ENCODE data around the gene SKIDA1.

The SKIDA1 gene

GRCh38 chr10:21515361-21516241, 9.9 kb downstream of the SKIDA1 start:
- DNase-seq, result no peak

DNA sequence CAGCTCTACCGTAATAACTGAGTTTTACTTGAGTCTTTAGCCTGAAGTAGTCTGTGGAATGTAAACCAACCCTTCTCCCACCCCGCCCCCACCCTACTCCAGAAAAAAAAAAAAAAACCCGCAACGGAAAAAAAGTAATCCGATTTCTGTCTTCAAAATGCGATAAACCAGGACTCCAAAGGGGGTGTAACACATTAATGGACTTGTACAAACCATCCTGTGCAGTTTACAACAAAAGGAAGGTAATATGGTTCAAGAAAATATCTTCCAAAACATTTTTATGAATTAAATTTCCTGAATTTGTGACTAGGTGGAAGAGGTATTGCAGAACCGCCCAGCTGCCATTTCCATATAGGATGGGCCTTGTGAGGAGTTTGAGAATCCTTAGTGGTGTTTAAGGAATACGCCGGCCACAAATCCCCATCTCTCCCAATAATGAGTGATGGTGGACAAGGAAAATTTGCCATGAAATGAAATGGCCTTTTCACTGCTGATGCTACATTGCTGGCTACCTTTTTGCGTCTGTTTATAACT, 10.6 kb downstream of the SKIDA1 start:
- DNase-seq, result no peak

DNA sequence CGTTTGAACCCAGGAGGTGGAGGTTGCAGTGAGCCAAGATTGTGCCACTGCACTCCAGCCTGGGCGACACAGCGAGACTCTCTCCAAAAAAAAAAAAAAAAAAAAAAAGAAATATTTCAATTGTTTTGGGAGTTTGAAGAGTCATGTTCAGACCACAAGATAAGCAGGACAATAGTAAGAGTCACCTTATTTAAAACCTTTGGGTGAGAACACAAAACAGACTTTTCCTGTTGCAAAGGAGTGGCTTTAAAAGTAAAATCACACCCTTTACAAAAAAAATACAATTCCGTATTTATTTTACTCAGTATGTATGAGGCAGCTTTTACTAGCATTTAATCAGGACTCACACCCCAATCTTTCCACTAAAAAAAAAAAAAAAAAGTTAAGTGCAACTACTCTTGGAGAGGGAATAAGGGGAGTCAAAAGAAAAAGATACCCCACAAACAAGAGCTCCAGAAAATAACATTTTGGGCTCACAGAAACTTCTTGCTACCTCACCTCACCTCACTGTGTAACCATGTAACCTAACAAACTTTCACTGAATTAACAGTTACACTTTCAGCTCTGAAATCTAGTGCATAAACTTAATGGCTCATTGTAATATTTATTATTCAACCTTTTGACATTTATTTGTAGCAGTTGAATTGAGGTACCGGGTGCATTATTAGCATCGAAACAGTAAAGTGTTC, 11.2 kb downstream of the SKIDA1 start:
- no peak for DNase-seq

- no peak for DNase-seq
Observed at GRCh38 chr10:21513405-21513788, 12.1 kb downstream of the SKIDA1 start.

- DNase-seq, result no peak
Observed at GRCh38 chr10:21512573-21513404, 12.7 kb downstream of the SKIDA1 start.

DNA sequence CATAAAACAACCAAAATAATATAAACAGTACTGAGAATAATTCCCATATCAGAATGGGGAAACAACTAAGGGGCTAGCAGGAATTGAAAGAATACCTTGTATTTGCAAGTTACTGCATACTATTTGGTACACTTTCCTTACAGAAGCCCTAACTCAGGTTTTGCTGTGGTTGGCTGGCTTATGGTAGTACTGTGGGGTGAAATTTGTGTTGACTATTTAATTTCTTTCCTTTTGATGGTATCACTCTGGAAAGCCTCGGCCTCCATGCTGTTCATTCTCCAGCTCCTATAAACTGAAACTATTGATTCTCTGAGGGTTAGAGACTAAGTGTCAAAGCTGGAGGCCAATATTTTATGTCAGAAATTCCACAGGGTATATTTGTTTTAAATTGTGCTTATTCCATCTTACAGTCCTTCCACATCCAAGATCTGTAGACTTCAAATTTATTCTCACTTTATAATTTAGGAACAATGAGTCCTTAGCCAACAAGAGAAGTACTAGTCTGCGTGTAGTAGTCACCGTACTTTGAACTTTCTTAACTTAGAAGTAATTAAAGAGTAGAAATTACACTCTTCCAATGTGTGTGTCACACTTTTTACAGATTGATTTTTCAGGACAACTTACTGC, 13.4 kb downstream of the SKIDA1 start:
- no peak for DNase-seq

DNA sequence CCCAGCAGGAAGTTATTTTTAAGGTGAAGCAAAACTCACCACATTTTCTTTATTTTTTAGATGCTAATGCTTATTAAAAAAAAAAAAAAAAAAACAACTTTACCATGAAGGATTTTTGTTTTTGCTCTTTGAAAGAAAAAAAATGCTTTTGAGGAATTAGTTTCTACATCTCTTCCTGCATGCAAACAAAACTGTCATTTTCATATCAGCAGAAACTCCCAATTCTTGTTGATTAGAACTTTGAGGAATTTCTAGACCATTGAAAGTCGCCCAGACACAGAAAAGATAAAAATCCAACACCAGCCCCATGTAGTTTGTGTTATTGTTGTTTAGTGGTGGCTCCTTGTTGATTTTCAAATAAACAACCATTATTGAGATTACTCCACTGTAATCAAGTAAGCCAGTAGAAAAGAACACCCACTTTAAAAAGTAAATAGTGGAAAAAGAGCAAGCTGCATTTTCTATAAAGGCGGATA, 14.3 kb downstream of the SKIDA1 start:
- DNase-seq, result no peak

DNA sequence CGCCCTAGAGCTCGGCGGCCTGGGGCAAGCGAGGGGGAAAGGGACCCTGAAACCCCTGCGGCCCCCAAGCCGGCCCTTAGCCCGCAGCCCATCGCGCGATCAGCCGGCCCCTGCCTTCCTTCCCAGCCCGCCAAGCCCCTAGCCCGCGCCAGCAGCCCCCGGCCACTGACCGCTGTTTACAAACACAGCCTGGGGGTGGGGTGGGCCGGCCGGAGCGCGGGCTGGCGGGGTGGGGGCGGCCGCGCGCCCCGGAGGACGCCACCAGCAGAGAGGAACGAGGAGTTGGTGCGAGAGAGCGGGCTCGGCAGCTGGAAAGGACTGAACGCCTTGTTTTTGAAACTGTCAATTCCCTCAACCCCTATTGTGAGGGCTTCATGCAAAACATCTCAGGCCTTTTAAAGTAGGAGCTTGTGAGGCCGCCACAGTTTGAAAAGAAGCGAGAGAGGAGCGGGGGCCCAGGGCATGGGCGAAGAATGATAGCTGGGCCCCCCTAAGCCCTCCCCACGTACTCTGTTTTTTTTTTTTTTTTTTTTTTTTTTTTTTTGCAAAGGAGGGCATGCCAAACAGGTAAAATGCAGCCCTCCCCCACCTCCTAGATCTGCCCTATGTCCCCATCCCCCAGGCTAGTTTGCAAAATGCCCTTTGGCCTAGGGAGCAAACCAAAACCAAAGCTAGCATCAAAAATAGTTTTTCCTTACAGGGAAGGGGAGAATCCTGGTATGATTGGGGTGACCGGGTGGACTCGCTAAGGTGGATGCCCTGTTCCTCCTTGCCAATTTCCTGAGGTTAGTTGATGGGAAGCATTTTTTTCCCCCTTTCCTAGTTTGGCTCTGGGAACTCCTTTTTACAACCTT, 15.0 kb downstream of the SKIDA1 start:
- DNase-seq, result no peak

GRCh38 chr10:21509341-21510240, 15.9 kb downstream of the SKIDA1 start:
- no peak for DNase-seq

GRCh38 chr10:21508706-21509331, 16.7 kb downstream of the SKIDA1 start:
- no peak for DNase-seq

DNA sequence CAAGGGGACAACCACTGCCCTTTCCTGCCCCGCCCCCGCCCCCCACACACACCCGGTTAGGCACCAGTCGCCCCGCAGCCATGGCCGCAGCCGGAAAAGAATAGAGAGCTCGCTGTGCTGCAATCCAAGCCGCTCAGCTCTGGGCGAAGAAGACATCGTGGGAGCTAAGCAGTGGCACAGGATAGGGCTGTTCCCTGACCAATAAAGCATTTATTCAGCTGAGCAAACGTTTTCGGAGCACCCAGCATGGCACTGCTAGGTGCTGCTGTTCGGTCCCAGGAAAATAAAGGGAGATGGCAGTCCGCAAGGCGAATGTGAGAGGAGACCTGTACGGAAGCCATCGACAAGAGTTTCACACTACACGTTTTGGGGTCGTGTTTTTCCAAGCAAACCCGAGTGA, 18.3 kb downstream of the SKIDA1 start:
- DNase-seq, result no peak

DNA sequence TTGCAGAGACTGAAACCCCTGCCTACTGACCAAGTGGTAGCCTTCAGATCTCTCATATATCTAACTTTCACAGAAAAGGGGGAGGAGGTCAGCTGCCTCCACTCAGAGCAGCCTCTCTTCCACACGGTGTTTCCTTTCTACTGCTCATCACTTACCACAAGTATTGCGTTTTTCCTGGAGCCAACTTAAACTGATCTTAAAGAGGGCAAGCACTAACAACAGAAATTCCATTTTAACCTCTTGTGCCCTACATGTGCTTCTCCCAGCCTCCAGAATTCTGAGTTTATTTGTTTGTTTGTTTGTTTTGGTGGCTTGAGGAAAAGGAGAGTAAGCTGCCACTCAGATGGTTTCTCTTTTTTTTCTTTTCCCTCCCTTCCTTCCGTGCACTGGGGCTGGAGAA, 19.1 kb downstream of the SKIDA1 start:
- DNase-seq, result no peak

DNA sequence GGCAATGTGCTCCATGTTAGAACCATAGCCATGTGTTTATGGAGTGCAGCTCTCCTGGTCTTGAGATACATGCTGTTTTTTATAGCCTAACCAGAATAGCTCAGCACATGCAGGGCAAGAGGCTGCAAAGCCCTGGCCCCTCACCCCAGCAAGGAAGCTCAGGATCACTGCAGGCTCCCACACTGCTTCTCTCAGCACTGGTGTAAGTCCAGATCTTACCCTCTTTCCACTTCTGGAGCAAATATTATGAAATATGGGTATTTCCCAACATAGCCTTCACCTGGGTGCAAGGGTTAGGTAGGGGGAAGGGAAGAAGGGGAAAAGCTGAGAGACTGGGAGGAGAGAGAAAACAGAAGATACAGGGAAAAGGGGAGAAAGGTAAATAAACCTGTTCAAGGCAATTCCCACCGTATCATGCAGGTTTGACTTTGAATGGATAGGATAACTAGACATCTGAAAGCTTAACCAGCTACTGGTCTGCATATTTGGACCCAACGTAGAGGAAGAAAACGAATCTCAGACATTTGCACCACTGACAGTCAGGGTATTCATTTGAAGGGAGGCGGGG, 19.7 kb downstream of the SKIDA1 start:
- no peak for DNase-seq

DNA sequence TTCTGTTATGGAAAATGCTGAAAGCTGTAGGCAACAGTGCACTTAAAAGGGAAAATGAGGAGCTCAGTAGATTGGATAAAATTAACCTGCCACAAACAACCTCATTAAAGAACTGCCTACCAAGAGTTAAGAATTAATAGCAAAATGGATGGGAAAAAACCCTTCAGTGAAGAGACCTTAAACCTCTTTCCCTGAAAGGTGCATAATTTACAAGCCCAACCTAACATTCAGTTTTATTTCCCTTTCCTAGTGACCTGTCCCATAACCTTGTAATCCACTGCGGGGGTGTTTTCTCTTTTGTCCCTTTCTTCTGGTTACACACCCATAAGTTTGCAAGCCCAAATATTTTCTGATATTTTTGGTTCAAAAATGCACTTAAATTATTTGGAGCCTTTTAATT, 21.9 kb downstream of the SKIDA1 start:
- no peak for DNase-seq

DNA sequence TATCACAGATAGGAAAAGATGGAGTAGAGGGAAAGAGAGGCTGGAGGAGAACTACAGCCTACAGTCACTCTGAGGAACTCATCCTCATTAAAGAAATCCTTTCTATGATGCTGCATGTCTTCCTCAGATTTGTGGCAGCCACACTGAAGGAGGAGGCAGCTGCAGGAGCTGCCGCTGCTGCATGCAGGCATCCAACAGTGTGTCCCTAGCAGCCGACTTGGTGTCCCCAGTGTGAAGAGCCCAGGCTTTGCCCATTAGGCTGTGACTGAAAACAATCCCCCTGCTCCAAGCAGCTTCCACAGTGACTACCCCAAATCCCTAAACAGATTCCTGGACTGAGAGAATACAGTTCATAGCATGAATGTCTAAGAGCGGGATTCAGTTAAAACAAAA, 23.1 kb downstream of the SKIDA1 start:
- DNase-seq, result no peak

DNA sequence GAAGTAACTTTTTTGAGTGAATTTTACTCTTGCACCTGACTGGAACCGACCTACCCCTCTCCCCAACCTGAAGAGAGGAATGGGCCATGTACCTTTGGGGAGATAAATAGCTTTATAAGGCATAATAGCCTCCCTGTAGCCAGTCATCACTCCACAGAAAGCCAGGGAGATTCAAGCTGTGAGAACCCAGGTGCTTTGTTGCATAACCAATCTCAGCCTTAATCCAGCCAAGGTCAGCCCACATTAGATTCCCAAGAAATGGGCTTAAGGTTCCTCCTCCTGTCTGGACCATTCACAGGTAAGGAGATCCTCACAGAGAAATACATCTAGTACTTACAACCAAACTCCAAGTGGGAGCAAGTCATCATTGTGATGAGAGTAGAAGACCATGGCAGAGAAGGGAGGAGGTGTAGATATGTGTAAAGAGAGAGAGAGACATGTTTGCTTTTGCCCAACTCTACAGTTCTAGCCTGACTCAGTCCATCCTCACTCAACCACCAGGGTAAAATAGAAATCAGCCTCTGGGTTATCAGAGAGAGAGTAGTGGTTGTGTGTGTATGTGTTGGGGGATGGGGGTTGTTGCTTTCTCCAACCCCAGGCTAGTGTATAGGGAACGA, 23.6 kb downstream of the SKIDA1 start:
- DNase-seq, result no peak

DNA sequence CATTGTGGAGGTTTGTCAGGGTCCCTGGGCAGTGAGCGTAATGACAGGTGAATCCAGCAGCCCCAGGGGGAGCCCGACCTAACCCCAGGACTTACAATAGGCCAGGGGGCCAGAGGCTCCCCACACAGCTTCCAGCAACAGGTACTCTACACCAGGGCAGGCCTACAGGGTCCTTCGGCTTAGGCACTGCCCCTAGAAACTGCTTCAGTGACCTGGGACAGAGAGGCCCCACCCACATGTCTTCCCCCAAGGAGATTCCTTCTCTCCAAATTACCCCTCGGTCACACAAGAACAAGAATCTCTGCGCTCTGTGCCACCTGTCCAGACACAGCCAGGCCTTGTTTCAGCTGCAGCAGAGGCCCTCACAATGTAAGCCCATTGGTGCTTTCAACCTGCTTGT, 24.4 kb downstream of the SKIDA1 start:
- DNase-seq, result no peak

DNA sequence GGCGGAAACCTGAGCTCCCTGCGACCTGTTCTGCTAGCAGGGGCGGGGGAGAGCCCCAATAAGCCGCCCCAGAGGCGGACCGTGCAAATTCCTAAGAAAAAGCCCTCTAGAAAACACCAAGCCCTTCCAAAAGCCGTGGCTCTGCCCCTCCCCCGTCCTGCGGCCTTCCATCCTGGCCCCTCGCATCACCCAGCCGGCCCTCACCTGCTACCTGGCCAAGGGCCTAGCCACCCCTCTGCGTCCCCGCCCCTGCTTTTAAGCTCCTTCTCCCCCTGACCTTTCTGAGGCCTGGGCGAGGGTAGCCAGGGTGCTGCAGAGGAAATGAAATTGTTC, 24.9 kb downstream of the SKIDA1 start:
- DNase-seq, result no peak
